SIG-M5 (cell line): ENCODE data around the gene PRKCA.

Experiments
- DNase-seq: peaks from one replicate; lab custom pipeline; 2025; lab: John Stamatoyannopoulos, UW

Gene PRKCA

GRCh38 chr17:66518677-66519076, 216.3 kb downstream of the PRKCA start:
- DNase-seq: no peak

GRCh38 chr17:66519154-66519553, 216.7 kb downstream of the PRKCA start:
- DNase-seq: no peak

GRCh38 chr17:66520999-66521398, 218.6 kb downstream of the PRKCA start:
- no peak for DNase-seq

- no peak for DNase-seq
Measured at GRCh38 chr17:66522591-66523272, 220.3 kb downstream of the PRKCA start.

DNA sequence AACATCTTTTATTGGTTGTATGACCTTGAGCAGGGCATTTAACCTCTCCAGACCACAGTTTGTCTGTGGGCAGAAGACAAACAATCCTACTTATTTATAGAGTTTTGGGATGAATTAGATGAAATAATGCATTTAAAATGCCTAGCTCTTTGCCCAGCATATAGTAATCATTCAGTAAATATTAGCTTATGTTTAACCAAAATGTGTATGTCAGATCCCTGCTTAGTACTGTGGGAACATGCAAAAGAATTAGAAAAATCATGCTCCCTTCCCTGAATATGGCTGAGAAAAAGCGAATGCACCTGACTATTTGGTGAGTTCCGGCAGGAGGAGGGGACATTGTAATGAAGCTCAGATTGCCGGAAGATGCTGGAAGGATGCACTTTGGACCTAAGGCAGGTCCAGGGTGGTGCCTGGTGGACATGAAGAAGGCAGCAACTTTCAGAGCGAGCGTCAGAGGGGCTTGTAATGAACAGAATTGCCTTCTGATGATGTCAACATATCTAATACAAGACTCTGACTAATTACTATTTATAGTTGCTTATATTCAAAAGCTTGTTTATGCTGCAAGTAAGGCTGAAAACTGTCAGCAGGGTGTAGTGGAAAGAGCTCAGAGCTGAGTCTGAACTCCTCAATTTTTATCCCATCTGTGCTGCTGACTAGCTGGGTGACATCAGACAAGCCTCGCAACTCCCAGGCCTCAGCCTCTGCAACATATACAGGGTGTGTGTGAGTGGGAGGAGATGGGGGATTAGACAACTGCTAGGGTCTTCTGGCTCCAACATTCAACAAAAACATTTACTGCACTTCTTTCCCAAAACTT, 221.2 kb downstream of the PRKCA start:
- DNase-seq: no peak

GRCh38 chr17:66524877-66525276, 222.5 kb downstream of the PRKCA start:
- DNase-seq: no peak

- no peak for DNase-seq
Measured at GRCh38 chr17:66525338-66525737, 222.9 kb downstream of the PRKCA start.

GRCh38 chr17:66526827-66527226, 224.4 kb downstream of the PRKCA start:
- DNase-seq: no peak

GRCh38 chr17:66527335-66527734, 224.9 kb downstream of the PRKCA start:
- no peak for DNase-seq

DNA sequence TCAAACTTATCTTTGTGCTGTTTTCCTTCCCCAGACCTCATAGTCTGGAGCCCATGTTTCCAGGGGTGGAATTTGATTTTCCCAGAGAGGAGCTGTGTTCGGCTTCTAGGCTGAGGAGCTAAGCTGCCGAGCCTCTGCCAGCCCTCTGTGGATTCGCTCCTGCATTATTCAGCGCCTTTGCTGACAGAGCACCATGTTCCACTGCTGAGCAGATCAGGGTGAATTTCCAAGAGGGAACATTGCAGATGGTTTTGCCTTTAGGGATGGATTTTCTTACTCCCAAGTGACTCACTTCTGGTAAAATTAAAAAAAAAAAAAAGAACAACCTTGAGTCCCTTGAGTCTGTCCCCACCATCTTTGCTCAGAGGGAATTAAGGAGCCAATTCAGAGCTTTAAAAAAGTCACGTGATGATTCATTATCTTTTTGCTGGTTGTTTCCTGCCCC, 229.5 kb downstream of the PRKCA start:
- no peak for DNase-seq

GRCh38 chr17:66533572-66533971, 231.2 kb downstream of the PRKCA start:
- no peak for DNase-seq

DNA sequence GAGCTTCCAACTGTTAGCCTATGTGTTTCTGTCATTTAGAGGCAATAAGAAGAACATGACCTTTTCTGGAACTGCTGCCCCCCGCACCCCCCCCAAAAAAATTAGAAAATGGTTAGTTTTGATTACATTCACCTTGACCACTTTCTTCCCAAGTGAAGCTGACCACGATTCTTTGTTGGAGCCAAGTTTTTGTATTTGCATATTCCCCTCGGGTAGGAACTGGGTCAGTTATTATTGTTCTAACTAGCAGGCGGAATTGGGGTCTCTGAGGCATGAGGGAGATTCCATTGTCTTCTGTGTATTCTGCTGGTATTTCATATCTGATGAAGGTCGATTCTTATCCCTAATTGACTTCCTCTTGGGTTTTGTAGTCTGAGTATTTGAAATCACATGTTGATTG, 231.6 kb downstream of the PRKCA start:
- no peak for DNase-seq

DNA sequence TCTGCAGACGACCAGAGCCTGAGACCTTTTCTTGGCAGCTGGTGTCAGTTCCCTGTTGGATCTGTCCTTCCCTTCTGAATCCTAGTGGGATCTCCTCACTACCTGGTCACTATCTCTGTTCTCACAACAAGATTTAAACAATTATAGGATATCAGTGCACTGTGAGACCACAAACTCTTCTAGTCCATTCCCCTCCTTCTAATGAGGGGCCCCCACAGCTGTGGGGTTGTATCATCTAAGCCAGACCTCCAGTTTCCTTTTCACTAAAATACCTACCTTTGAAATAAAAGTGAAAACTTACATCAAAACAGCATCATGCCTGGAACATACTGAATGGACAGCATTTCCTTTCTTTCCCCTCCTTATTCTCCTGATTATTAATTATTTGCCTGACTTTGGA, 233.2 kb downstream of the PRKCA start:
- DNase-seq: no peak

- no peak for DNase-seq
Measured at GRCh38 chr17:66537502-66537901, 235.1 kb downstream of the PRKCA start.

DNA sequence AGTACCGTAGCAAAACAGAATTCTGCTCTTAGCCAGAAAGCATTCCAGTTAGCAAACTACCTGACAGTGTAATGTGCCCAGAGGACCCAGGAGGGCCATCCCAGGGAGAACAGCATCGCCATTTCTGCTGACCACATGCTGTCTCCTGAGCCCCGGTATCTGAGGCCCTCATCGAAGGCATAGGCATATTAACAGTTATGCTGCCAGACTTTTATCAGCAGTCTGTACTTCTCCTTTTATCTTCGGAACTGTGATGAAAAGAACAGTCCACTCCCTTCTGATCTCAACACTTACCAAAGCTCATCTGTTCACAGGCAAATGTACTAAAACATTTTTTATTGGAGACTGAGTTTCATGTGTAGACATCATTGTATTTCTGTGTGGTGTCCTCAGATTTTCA, 236.4 kb downstream of the PRKCA start:
- DNase-seq: no peak

DNA sequence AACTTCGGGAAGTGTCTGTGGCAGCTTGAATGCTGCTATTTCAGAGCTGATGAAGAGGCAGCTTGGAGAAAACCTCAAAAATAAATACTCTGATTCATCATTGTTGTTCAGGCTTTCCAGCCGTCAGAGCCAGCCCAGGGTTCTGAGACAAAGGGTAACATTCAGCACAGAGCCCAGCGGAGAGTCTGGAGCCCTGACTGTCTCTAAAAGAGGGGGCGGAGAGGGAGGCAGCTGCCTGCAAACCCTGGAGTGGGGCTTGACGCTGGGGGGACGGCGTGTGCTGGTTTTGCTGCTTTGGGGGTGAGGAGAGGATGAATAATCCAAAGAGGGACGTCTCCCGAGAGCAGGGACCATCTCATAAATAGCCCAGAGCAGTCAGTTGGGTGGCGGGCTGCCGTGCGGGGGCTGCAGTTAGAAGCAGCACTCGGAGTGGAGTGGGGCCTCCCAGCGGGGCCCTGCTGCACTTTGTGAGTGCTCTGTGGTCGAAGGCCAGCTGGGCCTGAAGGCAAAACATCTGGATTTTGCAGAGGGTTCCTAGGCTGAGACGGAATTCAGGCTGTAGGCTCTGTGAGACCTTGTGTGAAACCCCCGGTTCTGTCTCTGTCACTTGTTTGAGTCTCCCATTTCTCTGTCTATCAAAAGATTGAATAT, 237.8 kb downstream of the PRKCA start:
- DNase-seq: no peak

- DNase-seq: no peak
Measured at GRCh38 chr17:66541461-66542128, 239.2 kb downstream of the PRKCA start.

DNA sequence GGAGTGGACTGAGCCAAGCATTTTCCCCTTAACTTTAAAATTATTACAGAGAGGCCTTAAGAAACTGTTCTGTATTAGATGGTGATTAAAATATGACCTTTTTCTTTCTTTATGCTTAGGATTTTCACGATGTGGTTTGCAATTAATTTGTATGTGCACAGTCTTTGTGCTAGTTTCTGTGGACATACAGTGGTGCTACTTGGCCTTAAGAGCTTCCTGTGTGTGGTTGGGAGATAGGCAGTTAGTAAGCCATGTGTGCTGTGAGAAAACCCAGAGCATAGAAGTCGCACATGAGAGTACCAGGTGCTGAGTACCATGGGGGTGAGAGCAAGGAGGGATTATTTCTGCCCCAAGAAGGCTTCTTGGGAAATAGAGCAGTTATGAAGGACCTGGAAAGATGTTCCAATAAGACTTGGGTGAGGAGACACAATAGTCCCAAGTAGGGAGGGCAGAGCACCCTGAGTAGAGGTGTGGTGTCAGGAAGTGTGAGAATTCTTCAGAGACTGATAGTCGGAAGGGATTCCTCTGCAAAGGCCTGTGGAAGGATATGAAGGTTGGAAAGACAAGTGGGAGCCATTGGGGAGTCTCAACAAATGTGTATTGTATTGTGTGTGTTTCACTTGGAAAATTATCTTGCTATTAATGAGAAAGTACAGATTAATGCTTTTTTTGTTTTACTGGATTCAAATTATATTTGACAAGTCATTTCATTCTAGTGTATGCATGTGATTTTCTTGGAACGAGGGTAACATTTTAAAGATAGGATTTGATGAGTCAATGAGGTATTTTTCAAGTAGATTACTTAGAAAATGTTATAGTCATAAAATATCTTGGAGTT, 239.9 kb downstream of the PRKCA start:
- no peak for DNase-seq

DNA sequence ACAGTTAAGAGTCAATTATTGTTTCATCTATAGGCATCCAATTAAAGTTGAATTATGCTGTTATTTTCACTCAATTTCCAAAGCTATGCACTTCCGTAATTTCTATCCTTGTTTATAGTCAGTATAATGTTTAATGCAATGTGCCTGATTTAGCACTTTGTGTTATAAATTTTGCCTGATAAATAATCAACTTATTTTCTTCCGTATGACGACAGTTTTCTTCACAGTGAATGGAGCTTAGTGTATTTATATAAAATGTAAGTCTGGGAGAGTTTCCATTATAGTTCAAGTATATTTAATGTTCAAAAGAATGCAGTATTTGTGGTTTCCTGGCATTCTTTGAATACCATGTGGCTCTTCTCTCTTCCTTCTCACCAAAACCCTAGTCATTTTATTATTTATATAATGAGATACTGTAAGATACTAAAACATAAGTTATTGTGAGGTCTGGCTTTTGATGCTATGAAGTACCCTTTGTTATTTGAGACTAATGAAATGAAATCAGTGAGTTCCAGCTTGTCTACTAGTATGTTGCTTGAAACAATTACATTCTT, 240.6 kb downstream of the PRKCA start:
- no peak for DNase-seq

GRCh38 chr17:66543526-66543925, 241.1 kb downstream of the PRKCA start:
- DNase-seq: no peak

- DNase-seq: no peak
Measured at GRCh38 chr17:66545918-66546317, 243.5 kb downstream of the PRKCA start.
